Adrenal gland (tissue), 12 donors: ENCODE data around the gene ZNF226. TPM values are rescaled to one million over a fixed set of nuclear protein-coding genes. Genes with fewer than 3 reads are reported as not detected.

Experiments used
- DNase-seq, 7 donors: peaks; one replicate each; pipeline ENCODE4 v3.0.0-alpha.2; 2019 to 2020
- H3K27ac ChIP-seq, 5 donors: fragments of 200-600 bp; sonication (generic) in 4 of 5; 1 replicate in 3 of 5; 2 replicates in 2 of 5; pipeline versions ENCODE4 v1.5.1 to v1.8.0; 2016 to 2020; ENCODE audit warnings: mild to moderate bottlenecking in 1 of 5
- H3K27me3 ChIP-seq: fragments of 200-600 bp; 2 replicates; pipeline ENCODE4 v1.8.0; 2021
- H3K36me3 ChIP-seq, 2 donors: fragments of 200-600 bp; replicated peaks in 1 of 2; 1 replicate in 1 of 2; 2 replicates in 1 of 2; pipeline versions ENCODE4 v1.5.1 to v1.8.0; 2018 to 2022
- H3K4me1 ChIP-seq, 2 donors: fragments of 200-600 bp; replicated peaks in 1 of 2; 1 replicate in 1 of 2; 2 replicates in 1 of 2; pipeline versions ENCODE4 v1.5.1 to v1.8.0; 2018 to 2021
- H3K4me3 ChIP-seq, 4 donors: fragments of 200-600 bp; sonication (generic) in 3 of 4; one replicate each; pipeline ENCODE4 v1.5.1; 2016 to 2018
- H3K9me3 ChIP-seq, 3 donors: fragments of 200-600 bp; sonication (generic) in 1 of 3; replicated peaks in 1 of 3; 1 replicate in 2 of 3; 2 replicates in 1 of 3; pipeline versions ENCODE4 v1.5.1 to v1.8.0; 2016 to 2021
- CTCF ChIP-seq, 6 experiments: fragments of 450-650 bp in 4 of 6; fragments of 200-600 bp in 2 of 6; sonication (generic) in 1 of 6; IDR thresholded peaks; 1 replicate in 5 of 6; 2 replicates in 1 of 6; pipeline versions ENCODE4 v1.5.1 to v1.8.0; 2016 to 2021; ENCODE audit warnings: antibody characterized with exemption in 6 of 6, mild to moderate bottlenecking in 2 of 6, moderate library complexity in 1 of 6
- POLR2A ChIP-seq, 2 donors: fragments of 450-650 bp; IDR thresholded peaks; one replicate each; pipeline ENCODE4 v1.6.1; 2017; ENCODE audit warnings: antibody characterized with exemption in 2 of 2, mild to moderate bottlenecking in 2 of 2, moderate library complexity in 1 of 2
- WGBS, 4 donors: extraction: QIAGEN DNeasy Blood & Tissue Kit in 2 of 4; methylation state at CpG; one replicate each; pipeline versions ENCODE4 v1.1.5 to v1.1.7; 2013 to 2017; 5-methylcytosine and 5-hydroxymethylcytosine counted together
- intact Hi-C, 2 donors: fragments of 100-400 bp; cut with DNase I; formaldehyde crosslinking; loops; one replicate each; pipeline versions ENCODE4 v1.14.1 to v1.15.0; 2022 to 2023
- polyA plus RNA-seq, 3 donors: library from polyadenylated mRNA; stranded (reverse); fragments of 200-250 nt in 2 of 3; fragments of 350-450 nt in 1 of 3; fragmentation: Illumina TruSeq in 1 of 3; extraction: RNeasy Lipid Tissue Mini Kit (QIAGEN cat#74804) in 1 of 3; gene quantifications; one replicate each; pipeline ENCODE4 v1.2.3, GENCODE V29; 2013 to 2014
- total RNA-seq, 9 donors: library from RNA; depleted of rRNA in 4 of 9; stranded (reverse); fragments of >200 nt in 4 of 9; fragments of 120-200 nt in 1 of 9; fragmentation: NEBNext Ultra II Directional in 1 of 9; extraction: Animal tissue kit (Norgen Biotek cat#: 25700) in 1 of 9; gene quantifications; one replicate each; pipeline versions ENCODE4 v1.1.0 to v1.2.4, GENCODE V29; 2013 to 2023
- donor health status: healthy with polysubstance abuse.
- donor health status: Bipolar disorder and iron deficiency.
- donor health status: DM: yes; HTN: yes; CAD: no.
- donor health status: DM: no; HTN: no; CAD: no.
- donor health status: DM: no; HTN: no; CAD: no.
- donor health status: DM: yes; HTN: yes; CAD: no.

Gene ZNF226
- total and polyA plus RNA-seq, 12 donors: 18.9 to 97.7 (median 46.8) TPM

- Histone ChIP-seq H3K4me1 (no peaks in the 10 kb centered on the region), H3K27ac (no peak overlapping the region), H3K4me3 (no peak overlapping the region), H3K27me3 (no peaks in the 10 kb centered on the region), H3K36me3 (peaks cover 0 to 9% of the 10 kb centered on the region in 2 donors), H3K9me3 (peaks cover 0 to 62% (median 8%) of the 10 kb centered on the region in 3 donors)
- intact Hi-C loops: no loop called here
- TF ChIP-seq CTCF (IDR thresholded peaks at IDR 0.05) (no peak), POLR2A (IDR thresholded peaks at IDR 0.05) (no peak)
- DNase-seq: no peak
Observed at GRCh38 chr19:44180968-44181367, 16.1 kb downstream of the ZNF226 start.

- no peaks in the 10 kb centered on the region for H3K36me3 ChIP-seq
- no peak for DNase-seq
- intact Hi-C loops: no loop called here
- no peak overlapping the region for H3K4me3 ChIP-seq
- H3K27me3 ChIP-seq: no peaks in the 10 kb centered on the region
- H3K4me1 ChIP-seq: no peaks in the 10 kb centered on the region
- peaks cover 0 to 53% (median 5%) of the 10 kb centered on the region in 3 donors for H3K9me3 ChIP-seq
- no peak for TF ChIP-seq POLR2A (IDR thresholded peaks at IDR 0.05)
- TF ChIP-seq CTCF (IDR thresholded peaks at IDR 0.05): no peak
- WGBS, 4 donors: 79 to 90% (median 83%) methylated on average over 10 of the region's 10 CpGs
- no peak overlapping the region for H3K27ac ChIP-seq
Observed at GRCh38 chr19:44182145-44182544, 17.2 kb downstream of the ZNF226 start.

- Histone ChIP-seq H3K27ac (no peak overlapping the region), H3K36me3 (no peaks in the 10 kb centered on the region), H3K4me1 (no peaks in the 10 kb centered on the region), H3K4me3 (no peak overlapping the region), H3K27me3 (no peaks in the 10 kb centered on the region), H3K9me3 (no peaks in the 10 kb centered on the region)
- TF ChIP-seq CTCF (IDR thresholded peaks at IDR 0.05): no peak
- TF ChIP-seq POLR2A (IDR thresholded peaks at IDR 0.05): no peak
- WGBS, 4 donors: 93 to 98% (median 96%) methylated on average over 6 of the region's 6 CpGs
- no peak for DNase-seq
- intact Hi-C loops: no loop called here
Observed at GRCh38 chr19:44190020-44190419, 25.1 kb downstream of the ZNF226 start.

GRCh38 chr19:44192127-44192526 lies 27.2 kb downstream of the ZNF226 start:
- no peaks in the 10 kb centered on the region for H3K9me3 ChIP-seq
- no peak overlapping the region for H3K27ac ChIP-seq
- no peaks in the 10 kb centered on the region for H3K27me3 ChIP-seq

More at GRCh38 chr19:44192127-44192526, 27.2 kb downstream of the ZNF226 start:
- no peak for DNase-seq
- intact Hi-C loops: no loop called here
- Histone ChIP-seq H3K4me1 (no peaks in the 10 kb centered on the region), H3K36me3 (no peaks in the 10 kb centered on the region), H3K4me3 (no peak overlapping the region)
- 70 to 76% (median 72%) methylated on average over 5 of the region's 5 CpGs for WGBS, 4 donors
- TF ChIP-seq POLR2A (IDR thresholded peaks at IDR 0.05): no peak
- TF ChIP-seq CTCF (IDR thresholded peaks at IDR 0.05): no peak
